ENCODE measurements around the gene MRPL52.

Gene MRPL52

DNA sequence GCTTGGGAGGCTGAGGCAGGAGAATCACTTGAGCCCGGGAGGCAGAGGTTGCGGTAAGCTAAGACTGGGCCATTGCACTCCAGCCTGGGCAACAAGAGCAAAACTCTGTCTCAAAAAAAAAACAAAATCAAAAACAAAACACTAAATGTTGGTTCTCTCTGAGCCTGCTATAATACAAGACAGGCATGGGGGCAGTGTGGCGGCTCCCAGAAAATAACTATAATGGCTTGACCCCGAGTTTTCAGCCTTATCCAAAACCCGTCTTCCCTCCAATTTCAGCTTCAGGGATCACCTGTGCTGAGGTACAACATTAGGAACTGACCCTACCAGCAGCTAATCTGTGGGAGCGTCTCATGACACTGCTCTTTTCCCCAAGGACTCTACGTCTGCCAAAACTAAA, 15.3 kb upstream of the MRPL52 start:
- Histone ChIP-seq H4K20me1 (ENCODE audit: control insufficient read depth, insufficient read depth, low read depth, low read length) (no peaks in the 10 kb centered on the region), H3K4me2 (ENCODE audit: low read length) (peak overlapping the region; percentile 97), H3K36me3 (ENCODE audit: control insufficient read depth, low read length) (peaks cover 35% of the 10 kb centered on the region), H3K79me2 (ENCODE audit: control insufficient read depth, low read length) (peaks cover 64% of the 10 kb centered on the region), H3K9me2 (replicated peaks; ENCODE audit: control insufficient read depth, low read length) (no peaks in the 10 kb centered on the region), H3K27me3 (ENCODE audit: control insufficient read depth, low read length) (no peaks in the 10 kb centered on the region), H3F3A (ENCODE audit: control insufficient read depth, insufficient read depth) (peaks cover 40% of the 10 kb centered on the region), H3K4me1 (ENCODE audit: control insufficient read depth, low read length) (peaks cover 82% of the 10 kb centered on the region), H3K27ac (ENCODE audit: low read depth, low read length) (peak overlapping the region; percentile 100), H3K4me3 (ENCODE audit: low read length) (peak overlapping the region; percentile 97), H3K9me3 (ENCODE audit: control insufficient read depth, insufficient read depth, low read length) (no peaks in the 10 kb centered on the region)
- no peak for TF ChIP-seq EZH2phosphoT487 (IDR thresholded peaks at IDR 0.05; ENCODE audit: borderline replicate concordance, low read length)
- TF ChIP-seq, protein P1, sequence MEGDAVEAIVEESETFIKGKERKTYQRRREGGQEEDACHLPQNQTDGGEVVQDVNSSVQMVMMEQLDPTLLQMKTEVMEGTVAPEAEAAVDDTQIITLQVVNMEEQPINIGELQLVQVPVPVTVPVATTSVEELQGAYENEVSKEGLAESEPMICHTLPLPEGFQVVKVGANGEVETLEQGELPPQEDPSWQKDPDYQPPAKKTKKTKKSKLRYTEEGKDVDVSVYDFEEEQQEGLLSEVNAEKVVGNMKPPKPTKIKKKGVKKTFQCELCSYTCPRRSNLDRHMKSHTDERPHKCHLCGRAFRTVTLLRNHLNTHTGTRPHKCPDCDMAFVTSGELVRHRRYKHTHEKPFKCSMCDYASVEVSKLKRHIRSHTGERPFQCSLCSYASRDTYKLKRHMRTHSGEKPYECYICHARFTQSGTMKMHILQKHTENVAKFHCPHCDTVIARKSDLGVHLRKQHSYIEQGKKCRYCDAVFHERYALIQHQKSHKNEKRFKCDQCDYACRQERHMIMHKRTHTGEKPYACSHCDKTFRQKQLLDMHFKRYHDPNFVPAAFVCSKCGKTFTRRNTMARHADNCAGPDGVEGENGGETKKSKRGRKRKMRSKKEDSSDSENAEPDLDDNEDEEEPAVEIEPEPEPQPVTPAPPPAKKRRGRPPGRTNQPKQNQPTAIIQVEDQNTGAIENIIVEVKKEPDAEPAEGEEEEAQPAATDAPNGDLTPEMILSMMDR (IDR thresholded peaks at IDR 0.05; ENCODE audit: low read depth, low read length, poor library complexity, severe bottlenecking): peak; percentile 51

DNA sequence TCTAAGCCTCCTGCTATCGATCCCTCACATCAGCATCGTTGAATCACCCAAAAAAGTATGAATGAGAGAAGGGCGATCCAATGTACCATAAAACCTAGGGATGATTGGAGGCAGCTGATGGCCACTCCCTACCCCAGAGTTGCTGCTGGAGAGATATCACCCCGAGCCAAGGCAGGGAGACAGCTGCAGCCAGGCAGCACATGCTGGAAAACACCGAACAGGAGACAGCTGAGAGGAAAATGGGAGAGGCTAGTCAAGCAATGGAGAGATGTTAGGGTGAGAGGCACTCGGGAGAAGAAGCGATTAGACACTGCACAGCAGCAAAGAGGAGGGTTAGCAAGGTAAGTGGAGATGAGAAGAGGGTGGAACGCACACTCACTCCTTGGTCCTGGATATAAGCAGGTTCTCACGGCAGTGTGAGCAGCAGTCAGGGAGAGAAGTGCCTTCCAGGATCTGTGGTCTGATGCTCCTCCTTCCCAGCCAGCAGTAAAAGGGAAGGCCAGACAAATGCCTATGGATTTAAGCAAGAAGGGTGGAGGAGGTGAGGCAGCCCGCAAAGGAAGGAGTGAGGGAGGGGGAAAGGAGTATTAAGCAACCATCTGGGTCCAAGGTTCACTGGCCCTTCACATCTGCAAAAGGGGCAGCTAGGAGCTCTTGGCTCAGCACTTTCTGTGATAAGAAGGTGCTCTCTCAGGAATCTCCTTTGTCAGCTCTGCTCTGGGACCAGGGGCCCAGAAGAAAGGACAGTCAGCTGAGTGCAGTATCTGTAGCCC, 14.6 kb upstream of the MRPL52 start, which contains the start of gene SLC7A7:
TSS of gene SLC7A7 (minus strand) at position 495 of the 773 bp plus-strand sequence. CDS start 2,037 bp downstream, outside the sequence.
- Histone ChIP-seq H3F3A (ENCODE audit: control insufficient read depth, insufficient read depth) (peaks cover 42% of the 10 kb centered on the region), H4K20me1 (ENCODE audit: control insufficient read depth, insufficient read depth, low read depth, low read length) (no peaks in the 10 kb centered on the region), H3K27me3 (ENCODE audit: control insufficient read depth, low read length) (no peaks in the 10 kb centered on the region), H3K4me2 (ENCODE audit: low read length) (peak within 1 kb of the TSS; percentile 97), H3K27ac (ENCODE audit: low read depth, low read length) (peak within 1 kb of the TSS; percentile 100), H3K9me2 (replicated peaks; ENCODE audit: control insufficient read depth, low read length) (no peaks in the 10 kb centered on the region), H3K36me3 (ENCODE audit: control insufficient read depth, low read length) (peaks cover 29% of the 10 kb centered on the region), H3K79me2 (ENCODE audit: control insufficient read depth, low read length) (peaks cover 57% of the 10 kb centered on the region), H3K4me1 (ENCODE audit: control insufficient read depth, low read length) (peaks cover 82% of the 10 kb centered on the region), H3K9me3 (ENCODE audit: control insufficient read depth, insufficient read depth, low read length) (no peaks in the 10 kb centered on the region), H3K4me3 (ENCODE audit: low read length) (peak within 1 kb of the TSS; percentile 97)
- TF ChIP-seq, protein P1 (IDR thresholded peaks at IDR 0.05; ENCODE audit: low read depth, low read length, poor library complexity, severe bottlenecking): no peak
- TF ChIP-seq EZH2phosphoT487 (IDR thresholded peaks at IDR 0.05; ENCODE audit: borderline replicate concordance, low read length): no peak

DNA sequence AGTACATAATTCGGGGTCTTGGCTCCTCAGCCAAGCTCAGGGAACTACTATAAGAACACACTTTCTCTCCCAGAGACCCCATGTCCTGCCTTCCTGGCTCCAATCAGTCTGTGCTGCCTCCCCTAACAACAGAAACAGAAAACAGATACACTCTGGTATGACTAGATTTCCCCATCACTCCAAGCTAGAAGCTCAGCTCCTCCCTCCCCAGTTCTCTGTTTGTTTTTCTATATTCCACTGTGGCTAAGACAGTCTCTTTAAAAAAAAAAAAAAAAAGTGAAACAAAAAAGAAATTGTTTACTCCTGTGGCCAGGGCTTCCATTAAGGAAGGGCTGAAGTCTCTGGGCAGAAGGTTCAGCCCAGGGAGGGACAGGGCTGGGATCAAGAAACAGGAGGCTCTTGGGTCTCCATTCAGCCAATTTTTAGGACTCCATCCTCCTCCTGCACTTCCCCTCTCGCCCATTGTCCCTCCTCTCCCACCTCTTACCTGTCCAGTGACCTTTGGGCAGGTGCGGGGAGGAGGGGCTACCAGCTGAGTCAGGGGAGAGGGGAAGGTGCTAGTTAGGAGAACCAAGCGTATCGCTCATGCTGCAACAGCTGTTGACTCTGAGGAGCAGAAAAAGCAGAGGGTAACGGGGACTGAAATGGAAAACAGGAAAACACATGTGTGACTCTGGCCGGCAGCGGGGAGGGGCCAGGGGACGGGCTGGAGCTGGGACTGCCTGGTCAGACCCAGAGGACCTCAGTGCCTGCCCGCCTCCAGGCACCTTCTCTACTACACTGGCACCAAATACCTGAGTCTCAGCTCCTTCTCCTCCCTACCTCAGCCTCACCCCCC, 10.3 kb upstream of the MRPL52 start:
- Histone ChIP-seq H3K4me1 (ENCODE audit: control insufficient read depth, low read length) (peaks cover 92% of the 10 kb centered on the region), H3K27ac (ENCODE audit: low read depth, low read length) (peak overlapping the region; percentile 66), H3K4me2 (ENCODE audit: low read length) (peak overlapping the region; percentile 81)

More for the DNA sequence above, 10.3 kb upstream of the MRPL52 start:
- no peaks in the 10 kb centered on the region for H3K9me3 ChIP-seq (ENCODE audit: control insufficient read depth, insufficient read depth, low read length)
- H3K79me2 ChIP-seq (ENCODE audit: control insufficient read depth, low read length): peaks cover 19% of the 10 kb centered on the region
- H3F3A ChIP-seq (ENCODE audit: control insufficient read depth, insufficient read depth): peaks cover 36% of the 10 kb centered on the region
- no peaks in the 10 kb centered on the region for H4K20me1 ChIP-seq (ENCODE audit: control insufficient read depth, insufficient read depth, low read depth, low read length)
- peak overlapping the region; percentile 67 for H3K4me3 ChIP-seq (ENCODE audit: low read length)
- H3K27me3 ChIP-seq (ENCODE audit: control insufficient read depth, low read length): no peaks in the 10 kb centered on the region
- H3K9me2 ChIP-seq (replicated peaks; ENCODE audit: control insufficient read depth, low read length): no peaks in the 10 kb centered on the region
- TF ChIP-seq, protein P1 (IDR thresholded peaks at IDR 0.05; ENCODE audit: low read depth, low read length, poor library complexity, severe bottlenecking): no peak
- no peak for TF ChIP-seq EZH2phosphoT487 (IDR thresholded peaks at IDR 0.05; ENCODE audit: borderline replicate concordance, low read length)
- H3K36me3 ChIP-seq (ENCODE audit: control insufficient read depth, low read length): peaks cover 11% of the 10 kb centered on the region
